Measurements from ENCODE around the gene ACTR5.

The ACTR5 gene

DNA sequence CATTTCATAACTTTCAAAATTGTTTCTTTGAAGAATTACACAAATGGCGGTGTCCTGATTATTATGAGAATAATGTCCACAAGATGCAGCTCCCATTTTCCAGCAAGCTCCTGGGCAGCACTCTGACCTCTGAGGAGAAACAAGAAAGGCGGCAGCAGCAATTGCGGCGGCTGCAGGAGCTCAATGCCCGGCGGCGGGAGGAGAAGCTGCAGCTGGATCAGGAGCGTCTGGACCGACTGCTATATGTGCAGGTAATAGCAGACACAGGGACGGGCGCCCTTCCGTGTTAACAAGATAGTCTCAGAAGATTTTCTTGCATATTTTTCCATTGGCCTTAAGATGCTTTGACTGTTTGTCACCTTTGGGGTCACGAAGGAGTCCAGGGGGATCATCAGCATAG lies 6.7 kb downstream of the ACTR5 start:
- Histone ChIP-seq H3K27me3 (ENCODE audit: control insufficient read depth, insufficient read depth, low read length) (no peaks in the 10 kb centered on the region), H3K9me3 (ENCODE audit: control insufficient read depth, low read depth, low read length) (no peaks in the 10 kb centered on the region), H3K9ac (ENCODE audit: low read length) (no peak overlapping the region), H3K4me1 (ENCODE audit: control insufficient read depth, low read depth, low read length) (no peaks in the 10 kb centered on the region), H3K27ac (ENCODE audit: low read length) (no peak overlapping the region), H3K36me3 (ENCODE audit: control insufficient read depth, low read depth, low read length) (peaks cover 57% of the 10 kb centered on the region), H3K4me3 (ENCODE audit: low read length) (no peak overlapping the region)

DNA sequence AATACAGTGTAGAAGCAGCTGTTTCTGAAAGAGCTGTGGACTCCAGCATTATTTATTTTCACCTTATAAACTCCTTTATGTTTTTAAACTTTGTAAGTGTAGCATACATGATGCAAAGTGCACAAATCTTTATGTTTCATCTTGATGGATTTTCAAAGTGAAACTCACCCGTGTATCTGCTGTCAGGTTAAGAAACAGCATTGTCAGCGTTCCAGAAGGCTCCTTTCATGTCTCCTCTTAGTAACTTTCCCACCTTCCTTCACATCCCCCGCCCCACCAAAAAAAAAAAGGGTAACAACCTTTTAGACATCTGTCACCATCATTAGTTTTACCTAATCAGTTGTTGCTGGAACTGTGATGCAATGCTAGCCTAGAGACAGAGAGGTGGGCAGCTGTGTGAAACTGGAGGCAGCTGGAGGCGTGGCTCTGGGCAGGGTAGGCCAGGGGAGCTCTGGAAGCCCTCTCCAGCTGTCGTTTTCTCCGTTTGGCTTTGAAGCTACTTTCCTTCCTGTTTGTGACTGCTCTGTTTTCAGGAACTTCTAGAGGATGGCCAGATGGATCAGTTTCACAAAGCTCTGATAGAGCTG lies 7.2 kb downstream of the ACTR5 start:
- no peak overlapping the region for H3K9ac ChIP-seq (ENCODE audit: low read length)
- no peak overlapping the region for H3K4me3 ChIP-seq (ENCODE audit: low read length)
- no peaks in the 10 kb centered on the region for H3K27me3 ChIP-seq (ENCODE audit: control insufficient read depth, insufficient read depth, low read length)
- H3K27ac ChIP-seq (ENCODE audit: low read length): no peak overlapping the region
- H3K4me1 ChIP-seq (ENCODE audit: control insufficient read depth, low read depth, low read length): no peaks in the 10 kb centered on the region
- H3K36me3 ChIP-seq (ENCODE audit: control insufficient read depth, low read depth, low read length): peaks cover 60% of the 10 kb centered on the region
- H3K9me3 ChIP-seq (ENCODE audit: control insufficient read depth, low read depth, low read length): no peaks in the 10 kb centered on the region

DNA sequence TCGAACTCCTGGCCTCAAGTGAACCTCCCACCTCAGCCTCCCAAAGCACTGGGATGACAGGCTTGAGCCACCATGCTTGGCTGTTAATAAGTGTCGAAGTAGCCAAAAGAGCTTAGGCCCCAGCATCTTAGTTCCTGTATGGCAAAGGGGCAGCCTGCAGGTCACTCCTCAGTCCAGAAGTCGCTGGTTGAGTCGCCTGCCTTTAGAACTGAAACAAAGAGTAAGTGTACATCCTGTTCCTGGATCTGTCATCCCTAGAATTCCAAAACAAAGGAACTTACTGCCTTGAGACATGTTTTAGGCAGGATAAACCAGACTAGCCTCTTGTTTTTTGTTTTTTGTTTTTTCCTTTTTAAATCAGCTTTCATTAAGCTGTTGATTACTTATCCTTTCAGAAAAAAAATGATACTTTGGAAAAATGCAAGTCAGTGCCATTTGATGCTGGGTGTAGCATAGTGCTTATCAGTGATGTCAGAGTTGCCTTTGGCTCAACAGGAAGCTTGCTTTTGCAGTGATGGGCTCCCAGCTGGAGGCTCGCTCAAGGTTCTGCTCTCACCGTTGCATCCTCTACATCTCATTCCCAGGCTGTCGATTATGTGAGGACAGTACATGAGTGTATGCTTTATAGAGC lies 9.0 kb downstream of the ACTR5 start:
- Histone ChIP-seq H3K36me3 (ENCODE audit: control insufficient read depth, low read depth, low read length) (peaks cover 74% of the 10 kb centered on the region), H3K4me1 (ENCODE audit: control insufficient read depth, low read depth, low read length) (no peaks in the 10 kb centered on the region), H3K27ac (ENCODE audit: low read length) (no peak overlapping the region), H3K9me3 (ENCODE audit: control insufficient read depth, low read depth, low read length) (no peaks in the 10 kb centered on the region), H3K4me3 (ENCODE audit: low read length) (no peak overlapping the region), H3K27me3 (ENCODE audit: control insufficient read depth, insufficient read depth, low read length) (no peaks in the 10 kb centered on the region), H3K9ac (ENCODE audit: low read length) (no peak overlapping the region)

DNA sequence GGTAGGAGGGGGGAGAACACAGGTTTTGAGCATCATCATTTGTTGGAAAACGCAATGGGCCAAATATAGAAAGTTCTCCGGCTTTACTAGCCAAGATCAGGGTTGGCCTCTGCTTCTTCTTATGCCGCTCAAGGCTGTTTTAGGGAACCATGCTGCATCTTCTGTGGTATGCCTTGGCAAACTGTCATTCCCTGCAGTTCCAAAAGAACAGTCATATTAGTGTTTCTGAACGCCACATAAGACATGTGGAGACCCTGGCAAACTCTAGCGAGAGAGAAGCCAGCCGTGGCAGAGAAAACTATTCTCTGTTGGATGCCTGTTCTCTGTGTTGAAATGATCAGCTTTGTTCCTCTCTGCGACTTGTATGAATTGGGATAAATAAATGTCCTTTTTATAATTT lies 10.8 kb downstream of the ACTR5 start:
- Histone ChIP-seq H3K4me3 (ENCODE audit: low read length) (no peak overlapping the region), H3K36me3 (ENCODE audit: control insufficient read depth, low read depth, low read length) (peaks cover 77% of the 10 kb centered on the region), H3K27me3 (ENCODE audit: control insufficient read depth, insufficient read depth, low read length) (no peaks in the 10 kb centered on the region), H3K9me3 (ENCODE audit: control insufficient read depth, low read depth, low read length) (no peaks in the 10 kb centered on the region), H3K4me1 (ENCODE audit: control insufficient read depth, low read depth, low read length) (no peaks in the 10 kb centered on the region), H3K9ac (ENCODE audit: low read length) (no peak overlapping the region), H3K27ac (ENCODE audit: low read length) (no peak overlapping the region)

DNA sequence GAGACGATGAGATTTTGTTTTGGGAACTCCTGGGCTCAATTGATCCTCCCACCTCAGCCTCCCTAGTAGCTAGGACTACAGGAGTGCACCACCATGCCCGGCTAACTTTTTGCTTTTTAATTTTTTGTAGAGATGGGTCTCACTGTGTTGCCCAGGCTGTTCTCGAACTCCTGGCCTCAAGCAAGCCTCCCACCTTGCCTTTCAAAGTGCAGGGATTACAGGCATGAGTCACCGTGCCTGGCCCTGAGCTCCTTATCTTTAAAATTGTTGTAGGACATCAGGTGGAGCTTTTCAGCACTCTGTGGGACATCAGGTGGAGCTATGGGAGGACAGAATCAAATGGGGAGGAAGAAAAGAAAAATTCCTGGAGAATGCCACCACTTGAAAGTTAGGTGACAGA lies 12.7 kb downstream of the ACTR5 start:
- no peak overlapping the region for H3K4me3 ChIP-seq (ENCODE audit: low read length)
- H3K27ac ChIP-seq (ENCODE audit: low read length): no peak overlapping the region
- no peaks in the 10 kb centered on the region for H3K4me1 ChIP-seq (ENCODE audit: control insufficient read depth, low read depth, low read length)
- H3K27me3 ChIP-seq (ENCODE audit: control insufficient read depth, insufficient read depth, low read length): no peaks in the 10 kb centered on the region
- H3K9ac ChIP-seq (ENCODE audit: low read length): no peak overlapping the region
- no peaks in the 10 kb centered on the region for H3K9me3 ChIP-seq (ENCODE audit: control insufficient read depth, low read depth, low read length)
- H3K36me3 ChIP-seq (ENCODE audit: control insufficient read depth, low read depth, low read length): peaks cover 83% of the 10 kb centered on the region

DNA sequence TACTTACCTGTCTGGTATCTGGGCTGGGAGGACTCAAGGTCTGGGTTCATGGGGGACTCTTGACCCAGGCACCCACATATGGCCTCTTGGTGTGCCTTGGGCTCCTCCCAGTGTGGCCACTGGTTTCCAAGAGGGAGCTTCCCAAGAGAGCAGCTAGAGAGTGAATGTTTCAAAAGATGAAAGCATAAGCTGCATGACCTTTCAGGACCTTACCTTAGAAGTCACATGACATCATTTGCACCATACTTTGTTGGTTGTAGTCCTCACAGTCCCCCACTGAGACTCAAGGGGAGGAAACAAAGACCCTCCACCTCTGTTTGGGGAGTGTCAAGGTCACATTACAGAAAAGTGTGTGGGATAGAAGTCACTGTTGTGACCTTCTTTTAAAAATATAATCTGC lies 13.9 kb downstream of the ACTR5 start:
- no peak overlapping the region for H3K9ac ChIP-seq (ENCODE audit: low read length)
- H3K27ac ChIP-seq (ENCODE audit: low read length): no peak overlapping the region
- H3K4me3 ChIP-seq (ENCODE audit: low read length): no peak overlapping the region

DNA sequence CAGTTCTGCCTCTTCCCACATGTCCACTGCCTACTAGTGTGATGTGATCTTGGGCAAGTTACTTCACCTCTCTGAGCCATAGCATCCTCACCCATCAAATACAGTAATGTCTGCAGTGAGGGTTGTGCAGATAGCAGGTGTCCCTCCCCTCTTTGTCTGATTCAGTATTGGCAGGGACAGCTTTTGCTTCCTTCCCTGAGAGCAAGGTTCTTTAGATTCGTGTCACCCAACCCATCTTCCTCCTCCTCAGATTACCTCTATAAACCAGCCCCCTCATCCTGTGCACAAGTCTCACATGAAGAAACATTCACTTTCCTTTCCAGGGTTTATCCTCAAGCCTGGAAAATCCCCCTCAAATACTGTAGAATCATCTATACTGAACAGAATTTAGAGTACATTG lies 15.4 kb downstream of the ACTR5 start:
- H3K27ac ChIP-seq (ENCODE audit: low read length): no peak overlapping the region
- H3K4me3 ChIP-seq (ENCODE audit: low read length): no peak overlapping the region
- H3K27me3 ChIP-seq (ENCODE audit: control insufficient read depth, insufficient read depth, low read length): no peaks in the 10 kb centered on the region
- no peaks in the 10 kb centered on the region for H3K9me3 ChIP-seq (ENCODE audit: control insufficient read depth, low read depth, low read length)
- no peak overlapping the region for H3K9ac ChIP-seq (ENCODE audit: low read length)
- H3K4me1 ChIP-seq (ENCODE audit: control insufficient read depth, low read depth, low read length): no peaks in the 10 kb centered on the region
- peaks cover 83% of the 10 kb centered on the region for H3K36me3 ChIP-seq (ENCODE audit: control insufficient read depth, low read depth, low read length)

More for the DNA sequence above, 13.9 kb downstream of the ACTR5 start:
- H3K9me3 ChIP-seq (ENCODE audit: control insufficient read depth, low read depth, low read length): no peaks in the 10 kb centered on the region
- H3K27me3 ChIP-seq (ENCODE audit: control insufficient read depth, insufficient read depth, low read length): no peaks in the 10 kb centered on the region
- peaks cover 83% of the 10 kb centered on the region for H3K36me3 ChIP-seq (ENCODE audit: control insufficient read depth, low read depth, low read length)
- no peaks in the 10 kb centered on the region for H3K4me1 ChIP-seq (ENCODE audit: control insufficient read depth, low read depth, low read length)

DNA sequence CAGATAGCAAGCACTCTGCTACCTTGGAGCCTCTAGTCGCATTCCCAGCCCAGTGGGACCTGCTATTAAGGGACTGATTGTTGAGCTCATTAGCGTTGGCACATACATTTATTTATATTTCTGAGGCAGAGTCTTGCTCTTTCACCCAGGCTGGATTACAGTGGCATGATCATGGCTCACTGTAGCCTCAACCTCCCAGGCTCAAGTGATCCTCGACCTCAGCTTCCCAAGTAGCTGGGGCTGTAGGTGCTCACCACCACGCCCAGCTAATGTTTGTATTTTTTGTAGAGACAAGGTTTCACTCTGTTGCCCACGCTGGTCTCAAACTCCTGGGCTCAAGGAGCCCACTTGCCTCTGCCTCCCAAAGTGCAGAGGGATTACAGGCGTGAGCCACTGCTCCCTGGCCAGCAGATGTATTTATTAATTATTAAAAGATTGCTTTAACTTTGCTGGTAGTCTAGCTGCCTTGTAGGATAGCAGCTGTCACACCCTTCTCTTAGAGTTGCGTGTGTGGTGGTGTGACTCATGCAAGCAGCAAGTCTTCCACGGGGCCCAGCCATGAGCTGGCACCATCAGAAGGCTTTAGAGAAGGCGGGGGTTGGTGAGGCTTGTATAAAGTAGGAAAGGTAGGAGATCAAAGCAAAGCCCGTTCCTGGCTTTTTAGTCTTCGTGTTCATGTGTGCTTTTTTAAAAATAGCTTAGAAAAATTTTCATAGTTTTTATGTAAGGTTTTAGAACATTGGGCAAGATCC lies 16.5 kb downstream of the ACTR5 start:
- Histone ChIP-seq H3K27me3 (ENCODE audit: control insufficient read depth, insufficient read depth, low read length) (no peaks in the 10 kb centered on the region), H3K4me3 (ENCODE audit: low read length) (no peak overlapping the region), H3K36me3 (ENCODE audit: control insufficient read depth, low read depth, low read length) (peaks cover 76% of the 10 kb centered on the region), H3K9ac (ENCODE audit: low read length) (no peak overlapping the region), H3K9me3 (ENCODE audit: control insufficient read depth, low read depth, low read length) (no peaks in the 10 kb centered on the region), H3K27ac (ENCODE audit: low read length) (no peak overlapping the region), H3K4me1 (ENCODE audit: control insufficient read depth, low read depth, low read length) (no peaks in the 10 kb centered on the region)

DNA sequence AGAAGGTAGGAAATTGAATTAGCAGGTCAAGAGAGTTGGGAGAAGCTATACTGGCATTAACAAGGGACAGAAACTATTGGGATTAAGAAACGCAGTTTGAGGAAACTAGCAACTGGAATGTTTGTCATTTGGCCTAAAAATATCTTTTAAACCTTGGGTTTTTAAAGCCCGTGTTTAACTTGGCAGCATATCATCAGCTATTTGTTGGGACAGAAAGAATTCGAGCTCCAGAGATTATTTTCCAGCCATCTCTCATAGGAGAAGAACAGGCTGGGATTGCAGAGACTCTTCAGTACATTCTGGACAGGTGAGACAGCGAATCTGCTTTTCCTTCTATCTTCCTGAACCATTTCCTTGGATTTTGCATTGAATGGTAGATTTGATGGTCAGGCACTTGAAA lies 17.8 kb downstream of the ACTR5 start:
- Histone ChIP-seq H3K4me1 (ENCODE audit: control insufficient read depth, low read depth, low read length) (no peaks in the 10 kb centered on the region), H3K9ac (ENCODE audit: low read length) (no peak overlapping the region), H3K27ac (ENCODE audit: low read length) (no peak overlapping the region), H3K27me3 (ENCODE audit: control insufficient read depth, insufficient read depth, low read length) (no peaks in the 10 kb centered on the region), H3K36me3 (ENCODE audit: control insufficient read depth, low read depth, low read length) (peaks cover 73% of the 10 kb centered on the region), H3K9me3 (ENCODE audit: control insufficient read depth, low read depth, low read length) (no peaks in the 10 kb centered on the region), H3K4me3 (ENCODE audit: low read length) (no peak overlapping the region)

DNA sequence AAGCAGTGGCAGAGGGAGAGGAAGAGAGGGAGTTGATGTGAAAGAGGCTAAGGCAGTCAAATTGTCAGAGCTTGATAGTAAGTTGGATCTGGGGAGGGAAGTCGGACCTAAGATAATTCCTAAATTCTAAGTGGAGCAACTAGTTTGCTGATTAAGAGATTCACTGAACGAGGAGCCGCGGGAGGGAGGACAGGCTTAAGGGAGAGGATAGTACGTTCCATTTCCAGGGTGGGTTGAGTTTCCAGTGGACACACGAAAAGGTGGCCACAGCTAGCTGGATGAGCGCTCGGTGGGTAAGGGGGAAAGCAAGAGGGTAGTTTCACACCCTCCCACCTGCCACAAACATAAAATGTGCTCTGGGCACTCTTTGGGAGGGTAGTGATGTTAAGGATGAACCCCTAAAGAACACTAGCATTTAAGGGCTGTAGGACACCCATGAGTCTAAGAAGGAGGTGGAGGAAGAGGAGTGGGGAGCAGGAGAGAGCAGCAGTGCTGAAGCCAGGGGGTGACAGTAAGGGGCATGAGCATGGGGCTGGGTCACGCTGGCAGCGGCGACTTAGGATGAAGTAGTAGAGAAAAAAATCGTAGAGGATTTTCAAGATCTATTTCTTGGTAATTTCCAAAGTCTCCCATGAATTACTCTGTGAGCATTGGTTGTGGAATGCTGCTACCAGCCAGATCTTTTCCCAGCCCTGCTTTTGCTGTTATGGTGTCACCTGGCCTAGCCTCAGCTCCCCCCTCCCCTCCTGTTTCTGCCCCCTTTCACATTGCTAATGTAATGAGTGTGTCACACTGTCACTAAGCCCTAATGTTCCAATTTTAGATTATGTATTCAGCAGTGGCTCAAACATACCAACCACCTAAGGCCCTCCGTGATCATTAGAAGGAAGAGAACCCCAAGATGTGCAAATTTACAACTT lies 21.4 kb downstream of the ACTR5 start:
- no peaks in the 10 kb centered on the region for H3K4me1 ChIP-seq (ENCODE audit: control insufficient read depth, low read depth, low read length)
- no peak overlapping the region for H3K27ac ChIP-seq (ENCODE audit: low read length)
- no peak overlapping the region for H3K9ac ChIP-seq (ENCODE audit: low read length)
- H3K4me3 ChIP-seq (ENCODE audit: low read length): no peak overlapping the region
- no peaks in the 10 kb centered on the region for H3K9me3 ChIP-seq (ENCODE audit: control insufficient read depth, low read depth, low read length)
- H3K27me3 ChIP-seq (ENCODE audit: control insufficient read depth, insufficient read depth, low read length): no peaks in the 10 kb centered on the region
- peaks cover 69% of the 10 kb centered on the region for H3K36me3 ChIP-seq (ENCODE audit: control insufficient read depth, low read depth, low read length)

DNA sequence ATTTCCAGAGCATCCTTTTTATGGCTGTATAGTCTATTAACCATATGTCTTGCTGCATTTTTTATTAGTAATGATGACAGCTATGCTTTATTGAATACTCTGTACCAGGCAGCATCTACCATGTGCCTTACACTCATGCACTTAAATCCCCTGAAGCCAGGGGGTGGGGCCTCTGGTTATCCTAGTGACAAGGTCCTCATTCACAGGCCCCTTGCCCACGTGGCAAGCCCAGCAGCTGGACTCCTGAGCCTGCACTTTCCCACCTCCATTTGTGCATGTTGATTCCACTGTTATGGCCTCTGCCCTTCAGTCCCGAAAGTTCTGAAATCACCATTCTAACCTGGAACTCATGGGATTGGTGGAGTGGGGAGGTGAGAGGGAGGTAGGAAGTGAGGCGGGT lies 22.3 kb downstream of the ACTR5 start:
- Histone ChIP-seq H3K4me3 (ENCODE audit: low read length) (no peak overlapping the region), H3K4me1 (ENCODE audit: control insufficient read depth, low read depth, low read length) (no peaks in the 10 kb centered on the region), H3K27ac (ENCODE audit: low read length) (no peak overlapping the region), H3K36me3 (ENCODE audit: control insufficient read depth, low read depth, low read length) (peaks cover 63% of the 10 kb centered on the region), H3K27me3 (ENCODE audit: control insufficient read depth, insufficient read depth, low read length) (no peaks in the 10 kb centered on the region), H3K9me3 (ENCODE audit: control insufficient read depth, low read depth, low read length) (no peaks in the 10 kb centered on the region), H3K9ac (ENCODE audit: low read length) (no peak overlapping the region)
